Loucy (cell line): Measurements from ENCODE around the gene PRAC1.

ENCODE experiments used
- CTCF ChIP-seq: fragments of 200-600 bp; sonication (generic); conservative IDR thresholded peaks from 2 replicates; pipeline ENCODE4 v1.5.1; 2014; ENCODE audit warnings: mild to moderate bottlenecking, antibody characterized with exemption, low read length
- EZH2phosphoT487 ChIP-seq: fragments of 200-600 bp; IDR thresholded peaks from 2 replicates; pipeline ENCODE4 v1.6.1; 2018; ENCODE audit warnings: antibody characterized with exemption, mild to moderate bottlenecking, moderate library complexity, borderline replicate concordance

- TF ChIP-seq EZH2phosphoT487: no peak
- TF ChIP-seq CTCF: no peak
Observed at GRCh38 chr17:48730240-48730550, 7.9 kb upstream of the PRAC1 start.
